Heart left ventricle (tissue), 16 donors: ENCODE data around the gene URGCP. TPM values are rescaled to one million over a fixed set of nuclear protein-coding genes. Genes with fewer than 3 reads are reported as not detected.
A peak's percentile ranks its signal among the peaks of the same experiment; 100 is the strongest.

Experiments used
- ATAC-seq, 4 donors: fragments of 200-7000 bp; cut with Tn5 transposase; one replicate each; pipeline ENCODE4 v1.9.1; 2020 to 2022; ENCODE audit warnings: moderate library complexity in 4 of 4, mild to moderate bottlenecking in 3 of 4, moderate number of reproducible peaks in 1 of 4
- DNase-seq, 5 donors: peaks; one replicate each; pipeline ENCODE4 v3.0.0-alpha.2; 2020
- H3K27ac ChIP-seq, 12 donors: fragments of 200-600 bp; sonication (generic) in 4 of 12; one replicate each; pipeline versions ENCODE4 v1.5.0 to v1.8.0; 2016 to 2022; ENCODE audit warnings: mild to moderate bottlenecking in 2 of 12
- H3K27me3 ChIP-seq, 9 donors: fragments of 200-600 bp; sonication (generic) in 2 of 9; one replicate each; pipeline versions ENCODE4 v1.5.1 to v1.8.0; 2016 to 2022; ENCODE audit warnings: mild to moderate bottlenecking in 3 of 9
- H3K36me3 ChIP-seq, 9 donors: fragments of 200-600 bp; sonication (generic) in 2 of 9; one replicate each; pipeline versions ENCODE4 v1.5.0 to v1.8.0; 2018 to 2022; ENCODE audit warnings: mild to moderate bottlenecking in 2 of 9
- H3K4me1 ChIP-seq, 12 donors: fragments of 200-600 bp; sonication (generic) in 4 of 12; one replicate each; pipeline versions ENCODE4 v1.5.0 to v1.8.0; 2016 to 2022; ENCODE audit warnings: mild to moderate bottlenecking in 3 of 12
- H3K4me3 ChIP-seq, 12 donors: fragments of 200-600 bp; sonication (generic) in 4 of 12; one replicate each; pipeline versions ENCODE4 v1.5.0 to v1.8.0; 2017 to 2022; ENCODE audit warnings: mild to moderate bottlenecking in 9 of 12, moderate library complexity in 4 of 12
- H3K9me3 ChIP-seq, 12 donors: fragments of 200-600 bp; sonication (generic) in 4 of 12; one replicate each; pipeline versions ENCODE4 v1.5.0 to v1.8.0; 2016 to 2022; ENCODE audit warnings: mild to moderate bottlenecking in 1 of 12
- CTCF ChIP-seq, 12 donors: fragments of 200-600 bp; sonication (generic) in 4 of 12; IDR thresholded peaks; one replicate each; pipeline versions ENCODE4 v1.5.0 to v1.8.0; 2018 to 2022; ENCODE audit warnings: antibody characterized with exemption in 12 of 12, mild to moderate bottlenecking in 5 of 12
- POLR2A ChIP-seq, 2 donors: fragments of 450-650 bp; IDR thresholded peaks; one replicate each; pipeline ENCODE4 v1.6.1; 2017; ENCODE audit warnings: antibody characterized with exemption in 2 of 2, mild to moderate bottlenecking in 2 of 2, moderate library complexity in 2 of 2
- WGBS, 4 donors: extraction: QIAGEN DNeasy Blood & Tissue Kit in 2 of 4; methylation state at CpG; one replicate each; pipeline versions ENCODE4 v1.1.5 to v1.1.7; 2013 to 2018; 5-methylcytosine and 5-hydroxymethylcytosine counted together
- intact Hi-C, 10 donors: fragments of 100-400 bp; cut with DNase I; formaldehyde crosslinking; loops; one replicate each; pipeline versions ENCODE4 v1.11.1 to v1.14.2; 2022
- polyA plus RNA-seq, 2 donors: library from polyadenylated mRNA; stranded (reverse); fragments of 200-250 nt; gene quantifications; one replicate each; pipeline ENCODE4 v1.2.3, GENCODE V29; 2013
- total RNA-seq, 9 donors: library from RNA; depleted of rRNA in 2 of 9; stranded (reverse); fragments of >200 nt in 2 of 9; fragmentation: NEBNext Ultra II Directional in 3 of 9; extraction: Animal tissue kit (Norgen Biotek cat#: 25700) in 3 of 9; gene quantifications; one replicate each; pipeline versions ENCODE4 v1.1.0 to v1.2.4, GENCODE V29; 2016 to 2023
- donor health status: ischemic (EF 13 %, LVEDD 7.1; RV severe dilation, severe dysfunction).
- donor health status: healthy with polysubstance abuse.
- donor health status: DM: no; HTN: yes; CAD: no.
- donor health status: DM: no; HTN: no; CAD: no.
- donor health status: ischemic (EF 25% LVEDD 6.9; RV normal size, moderate dysfunction).
- donor health status: ischemic (EF 25% LVEDD 5.7; RV mildly dilated, moderate dysfunction).
- donor health status: healthy.
- donor health status: DM: yes; HTN: yes; CAD: no.
- donor health status: ischemic (EF 35%, LVEDD 5.7; RV mildly dilated, moderate dysfunction).
- donor health status: nonischemic (EF 11% LVEDD 7.7; RV severe dilation, severe dysfunction).
- donor health status: DM: yes; HTN: yes; CAD: no.
- donor health status: PGD.
- donor health status: ischemic (EF 29% LVEDD 5.4; RV normal size, mild dysfunction).
- donor health status: nonischemic (EF 23%, LVEDD 6.1; RV moderate dilation, normal function).

Gene URGCP
- total and polyA plus RNA-seq, 11 donors = 23.6 to 43.7 (median 37.6) TPM

DNA sequence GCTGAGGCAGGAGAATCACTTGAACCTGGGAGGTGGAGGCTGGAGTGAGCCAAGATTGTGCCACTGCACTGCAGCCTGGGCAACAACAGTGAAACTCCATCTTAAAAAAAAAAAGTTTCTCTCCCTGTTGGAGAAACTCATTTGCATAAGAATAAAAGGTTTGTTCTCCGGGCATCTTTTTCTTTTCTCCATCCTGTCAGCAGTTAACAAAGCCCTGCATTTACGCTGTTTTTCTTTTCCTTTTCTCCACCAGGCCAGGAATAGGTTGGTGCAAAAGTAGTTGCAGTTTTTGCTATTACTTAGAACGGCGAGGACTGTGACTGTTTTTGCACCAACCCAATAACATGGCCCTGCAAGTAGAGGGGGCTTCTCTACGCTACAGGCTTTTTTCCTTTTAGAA is 9.5 kb upstream of the URGCP start:
- intact Hi-C loops = no loop called here
- ATAC-seq = no peak
- WGBS, 4 donors = 93 to 94% (median 94%) methylated on average over 5 of the region's 5 CpGs

DNA sequence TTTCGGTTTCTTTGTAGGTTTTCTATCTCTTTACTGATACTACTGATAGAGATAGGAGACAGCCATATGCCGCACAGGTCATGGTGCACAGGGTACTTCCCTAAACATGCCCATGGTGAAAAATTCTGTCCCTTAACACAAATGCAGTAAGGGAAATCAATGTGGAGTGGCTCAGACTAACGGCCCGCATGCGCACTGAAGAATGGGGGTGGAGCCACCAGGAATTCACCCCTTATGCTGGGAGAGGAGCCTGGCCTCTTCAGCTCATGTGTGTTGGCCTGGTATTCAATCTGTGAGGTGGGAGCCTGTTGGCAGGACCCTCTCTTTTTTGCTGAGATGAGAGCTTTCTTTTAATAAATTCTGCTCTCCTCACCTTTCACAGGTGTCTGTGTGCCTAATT is 8.4 kb upstream of the URGCP start:
- no peaks in the 10 kb centered on the region for H3K36me3 ChIP-seq
- intact Hi-C loops = no loop called here
- 88 to 92% (median 90%) methylated on average over 5 of the region's 5 CpGs for WGBS, 4 donors
- no peaks in the 10 kb centered on the region for H3K9me3 ChIP-seq
- H3K4me1 ChIP-seq = no peaks in the 10 kb centered on the region
- no peaks in the 10 kb centered on the region for H3K27me3 ChIP-seq
- no peak overlapping the region for H3K4me3 ChIP-seq
- TF ChIP-seq CTCF (IDR thresholded peaks at IDR 0.05) = no peak
- TF ChIP-seq POLR2A (IDR thresholded peaks at IDR 0.05) = no peak
- no peak overlapping the region for H3K27ac ChIP-seq
- no peak for ATAC-seq
- DNase-seq = no peak

More for the DNA sequence above, 9.5 kb upstream of the URGCP start:
- no peaks in the 10 kb centered on the region for H3K36me3 ChIP-seq
- no peaks in the 10 kb centered on the region for H3K4me1 ChIP-seq
- no peak overlapping the region for H3K27ac ChIP-seq
- no peaks in the 10 kb centered on the region for H3K9me3 ChIP-seq
- no peaks in the 10 kb centered on the region for H3K27me3 ChIP-seq
- TF ChIP-seq POLR2A (IDR thresholded peaks at IDR 0.05) (no peak), CTCF (IDR thresholded peaks at IDR 0.05) (no peak)
- no peak overlapping the region for H3K4me3 ChIP-seq
- no peak for DNase-seq

- H3K27me3 ChIP-seq = no peaks in the 10 kb centered on the region
- H3K9me3 ChIP-seq = no peaks in the 10 kb centered on the region
- TF ChIP-seq POLR2A (IDR thresholded peaks at IDR 0.05) = no peak
- no peak for TF ChIP-seq CTCF (IDR thresholded peaks at IDR 0.05)
- peaks cover 0 to 44% (median 30%) of the 10 kb centered on the region in 12 donors for H3K4me1 ChIP-seq
- intact Hi-C loops = loop anchor here in 2 of 10 donors (2.0 to 5.0 kb wide), 2 partner anchors 34 to 37 kb away; partner anchors contain the start of gene MRPS24 (in 1 of the 2)
- H3K4me3 ChIP-seq = peak overlapping the region; percentile 67 to 95 (median 77)
- ATAC-seq = peak in 3 of 4 donors; percentile 11 to 47 (median 42)
- 0 to 1% (median 1%) methylated on average over 26 to 43 of the region's 43 CpGs for WGBS, 4 donors
- H3K36me3 ChIP-seq = no peaks in the 10 kb centered on the region
- DNase-seq = peak; percentile 21 to 62 (median 42)
- peak overlapping the region; percentile 80 to 95 (median 90) for H3K27ac ChIP-seq
Measured at GRCh38 chr7:43905956-43906330, 453 bp downstream of the URGCP start.

GRCh38 chr7:43905209-43905946 is 1.0 kb downstream of the URGCP start:
- DNase-seq = no peak
- H3K27ac ChIP-seq = peak overlapping the region; percentile 80 to 95 (median 90)
- H3K9me3 ChIP-seq = no peaks in the 10 kb centered on the region
- H3K27me3 ChIP-seq = no peaks in the 10 kb centered on the region
- peak; percentile 14 to 42 (median 24) for ATAC-seq
- TF ChIP-seq POLR2A (IDR thresholded peaks at IDR 0.05) (no peak), CTCF (IDR thresholded peaks at IDR 0.05) (no peak)
- H3K36me3 ChIP-seq = no peaks in the 10 kb centered on the region
- H3K4me1 ChIP-seq = peaks cover 0 to 49% (median 31%) of the 10 kb centered on the region in 12 donors
- 33 to 40% (median 37%) methylated on average over 7 to 8 of the region's 8 CpGs for WGBS, 4 donors
- H3K4me3 ChIP-seq = peak overlapping the region; percentile 67 to 95 (median 77)
- intact Hi-C loops = loop anchor here in 1 of 10 donors (5.0 kb wide), 1 partner anchor 33 kb away; no protein-coding TSS in a partner anchor
